ENCODE data around the gene FAM20C. TPM values are rescaled to one million over a fixed set of nuclear protein-coding genes. Genes with fewer than 3 reads are reported as not detected.

Gene FAM20C
- total RNA-seq, 1 experiment from 2014 or later: 35.8 TPM

DNA sequence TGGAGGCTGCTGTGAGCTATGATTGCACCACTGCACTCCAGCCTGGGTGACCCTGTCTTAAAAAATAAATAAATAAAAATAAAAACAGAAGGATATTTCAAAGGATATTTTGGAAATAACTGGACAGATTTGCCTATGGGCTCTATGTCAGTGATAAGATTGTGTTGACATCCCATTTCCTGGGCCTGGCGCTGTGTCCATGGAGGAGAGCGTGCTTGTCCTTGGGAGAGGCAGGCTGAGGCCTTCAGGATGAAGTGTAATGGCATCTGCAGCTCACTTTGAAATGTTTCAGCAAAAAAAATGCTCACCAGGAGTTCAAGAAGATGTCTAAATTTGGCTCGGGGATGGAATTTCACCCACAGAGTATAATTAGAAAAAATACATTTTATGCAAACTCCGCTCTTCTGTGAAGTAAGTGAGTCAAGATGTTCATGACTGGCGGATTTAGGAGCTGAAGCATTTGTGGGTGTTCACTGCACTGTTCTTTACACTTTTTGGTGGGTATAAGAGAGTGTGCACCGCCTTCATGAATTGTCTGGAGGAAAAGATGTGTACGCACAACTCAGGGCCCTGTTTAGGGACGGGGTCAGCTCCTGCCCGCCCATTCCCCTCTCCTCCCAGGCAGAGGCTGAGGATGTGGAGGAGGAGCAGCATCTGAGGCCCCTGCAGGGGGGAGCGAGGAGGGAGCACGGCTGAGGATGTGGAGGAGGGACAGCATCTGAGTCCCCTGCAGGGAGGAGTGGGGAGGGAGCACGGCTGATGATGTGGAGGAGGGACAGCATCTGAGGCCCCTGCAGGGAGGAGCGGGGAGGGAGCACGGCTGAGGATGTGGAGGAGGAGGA, 79.1 kb downstream of the FAM20C start:
- H3K27me3 ChIP-seq (replicated peaks; ENCODE audit: insufficient read depth, low read depth, low read length, poor library complexity): no peaks in the 10 kb centered on the region
- H3K9me3 ChIP-seq (ENCODE audit: low read depth, low read length, poor library complexity, severe bottlenecking): peaks cover 19% of the 10 kb centered on the region
- no peaks in the 10 kb centered on the region for H3K4me1 ChIP-seq (ENCODE audit: insufficient read depth, low read length, poor library complexity, severe bottlenecking)
- no peak overlapping the region for H3K4me3 ChIP-seq (ENCODE audit: low read depth, low read length, poor library complexity, severe bottlenecking)
- DNase-seq (ENCODE audit: low spot score): no peak
- CTCF ChIA-PET: no interaction called here
- no peaks in the 10 kb centered on the region for H3K36me3 ChIP-seq (ENCODE audit: insufficient read depth, low read length, poor library complexity, severe bottlenecking)
- no TSS peak for BruUV-seq (replicated peaks)
- POLR2A ChIA-PET (ENCODE audit: low non-redundant PET): no interaction called here
- intact Hi-C loops (cut with micrococcal nuclease; ENCODE audit: unreplicated experiment): no loop called here
- no peak overlapping the region for H3K27ac ChIP-seq (ENCODE audit: low read depth, low read length, poor library complexity, severe bottlenecking)
- TF ChIP-seq, protein P1, sequence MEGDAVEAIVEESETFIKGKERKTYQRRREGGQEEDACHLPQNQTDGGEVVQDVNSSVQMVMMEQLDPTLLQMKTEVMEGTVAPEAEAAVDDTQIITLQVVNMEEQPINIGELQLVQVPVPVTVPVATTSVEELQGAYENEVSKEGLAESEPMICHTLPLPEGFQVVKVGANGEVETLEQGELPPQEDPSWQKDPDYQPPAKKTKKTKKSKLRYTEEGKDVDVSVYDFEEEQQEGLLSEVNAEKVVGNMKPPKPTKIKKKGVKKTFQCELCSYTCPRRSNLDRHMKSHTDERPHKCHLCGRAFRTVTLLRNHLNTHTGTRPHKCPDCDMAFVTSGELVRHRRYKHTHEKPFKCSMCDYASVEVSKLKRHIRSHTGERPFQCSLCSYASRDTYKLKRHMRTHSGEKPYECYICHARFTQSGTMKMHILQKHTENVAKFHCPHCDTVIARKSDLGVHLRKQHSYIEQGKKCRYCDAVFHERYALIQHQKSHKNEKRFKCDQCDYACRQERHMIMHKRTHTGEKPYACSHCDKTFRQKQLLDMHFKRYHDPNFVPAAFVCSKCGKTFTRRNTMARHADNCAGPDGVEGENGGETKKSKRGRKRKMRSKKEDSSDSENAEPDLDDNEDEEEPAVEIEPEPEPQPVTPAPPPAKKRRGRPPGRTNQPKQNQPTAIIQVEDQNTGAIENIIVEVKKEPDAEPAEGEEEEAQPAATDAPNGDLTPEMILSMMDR (conservative IDR thresholded peaks at IDR 0.05; ENCODE audit: low read depth, low read length): no peak
- no peak for TF ChIP-seq EZH2 (IDR thresholded peaks at IDR 0.05; ENCODE audit: borderline replicate concordance, low read depth, low read length, poor library complexity, severe bottlenecking)

DNA sequence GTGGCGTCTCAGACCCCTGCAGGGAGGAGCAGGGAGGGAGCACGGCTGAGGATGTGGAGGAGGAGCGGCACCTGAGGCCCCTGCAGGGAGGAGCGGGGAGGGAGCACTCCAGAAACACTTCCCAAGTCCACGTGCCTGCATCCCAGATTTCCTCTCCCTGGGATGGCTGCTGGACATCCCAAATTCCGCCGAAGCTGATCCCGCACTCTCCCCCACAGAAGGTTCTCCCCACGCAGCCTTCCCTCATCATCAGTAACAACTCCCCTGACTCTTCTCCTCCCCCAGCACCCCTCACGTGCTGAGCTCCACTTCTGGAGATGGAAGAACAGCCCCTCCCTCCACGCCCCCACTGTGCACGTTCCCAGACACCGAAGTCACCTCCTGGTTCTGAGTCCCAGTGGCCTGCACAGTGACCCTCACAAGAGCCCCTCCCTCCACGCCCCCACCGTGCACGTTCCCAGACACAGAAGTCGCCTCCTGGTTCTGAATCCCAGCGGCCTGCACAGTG, 79.8 kb downstream of the FAM20C start:
- Histone ChIP-seq H3K27ac (ENCODE audit: low read depth, low read length, poor library complexity, severe bottlenecking) (no peak overlapping the region), H3K4me3 (ENCODE audit: low read depth, low read length, poor library complexity, severe bottlenecking) (no peak overlapping the region), H3K36me3 (ENCODE audit: insufficient read depth, low read length, poor library complexity, severe bottlenecking) (no peaks in the 10 kb centered on the region), H3K27me3 (replicated peaks; ENCODE audit: insufficient read depth, low read depth, low read length, poor library complexity) (no peaks in the 10 kb centered on the region), H3K9me3 (ENCODE audit: low read depth, low read length, poor library complexity, severe bottlenecking) (peaks cover 21% of the 10 kb centered on the region), H3K4me1 (ENCODE audit: insufficient read depth, low read length, poor library complexity, severe bottlenecking) (no peaks in the 10 kb centered on the region)
- ChIA-PET CTCF (no interaction called here), POLR2A (ENCODE audit: low non-redundant PET) (no interaction called here)
- intact Hi-C loops (cut with micrococcal nuclease; ENCODE audit: unreplicated experiment): no loop called here
- TF ChIP-seq EZH2 (IDR thresholded peaks at IDR 0.05; ENCODE audit: borderline replicate concordance, low read depth, low read length, poor library complexity, severe bottlenecking): no peak
- TF ChIP-seq, protein P1 (conservative IDR thresholded peaks at IDR 0.05; ENCODE audit: low read depth, low read length): no peak
- no TSS peak for BruUV-seq (replicated peaks)
- DNase-seq (ENCODE audit: low spot score): no peak

DNA sequence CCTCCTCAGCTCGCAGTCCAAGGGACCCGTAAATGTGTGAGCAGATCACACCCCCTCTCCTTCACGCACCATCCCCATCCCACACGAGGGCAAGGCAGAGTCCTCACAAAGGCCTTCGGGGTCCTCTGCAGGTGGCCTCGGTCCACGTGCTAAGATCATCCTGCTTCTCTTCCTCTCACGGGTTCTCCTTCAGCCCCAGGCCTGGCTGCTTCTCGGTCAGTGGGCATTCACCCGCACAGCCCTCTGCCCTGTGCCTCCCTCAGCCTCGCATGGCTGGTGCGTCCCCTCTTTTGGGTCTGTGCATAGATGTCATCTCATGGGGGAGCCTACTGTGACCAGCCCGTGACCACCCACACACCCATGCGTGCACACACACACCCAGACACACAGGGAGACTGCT, 80.3 kb downstream of the FAM20C start:
- intact Hi-C loops (cut with micrococcal nuclease; ENCODE audit: unreplicated experiment): no loop called here
- Histone ChIP-seq H3K27ac (ENCODE audit: low read depth, low read length, poor library complexity, severe bottlenecking) (no peak overlapping the region), H3K4me3 (ENCODE audit: low read depth, low read length, poor library complexity, severe bottlenecking) (no peak overlapping the region), H3K4me1 (ENCODE audit: insufficient read depth, low read length, poor library complexity, severe bottlenecking) (no peaks in the 10 kb centered on the region), H3K36me3 (ENCODE audit: insufficient read depth, low read length, poor library complexity, severe bottlenecking) (no peaks in the 10 kb centered on the region), H3K27me3 (replicated peaks; ENCODE audit: insufficient read depth, low read depth, low read length, poor library complexity) (no peaks in the 10 kb centered on the region), H3K9me3 (ENCODE audit: low read depth, low read length, poor library complexity, severe bottlenecking) (peaks cover 26% of the 10 kb centered on the region)
- ChIA-PET POLR2A (ENCODE audit: low non-redundant PET) (no interaction called here), CTCF (no interaction called here)
- no TSS peak for BruUV-seq (replicated peaks)
- TF ChIP-seq, protein P1 (conservative IDR thresholded peaks at IDR 0.05; ENCODE audit: low read depth, low read length): no peak
- no peak for TF ChIP-seq EZH2 (IDR thresholded peaks at IDR 0.05; ENCODE audit: borderline replicate concordance, low read depth, low read length, poor library complexity, severe bottlenecking)
- no peak for DNase-seq (ENCODE audit: low spot score)

All from A673 (cell line).